HG03520 (cell line): ENCODE results near the gene SLC1A3.
"Not testable (repeated sequence)": the region's sequence is repeated elsewhere in the genome, so short reads cannot be mapped to it uniquely, and the experiment has no call there.

Experiments
- ATAC-seq: cut with Tn5 transposase; IDR thresholded peaks from one replicate; pipeline ENCODE4 v1.9.1; 2021; ENCODE audit warnings: mild to moderate bottlenecking, moderate library complexity; ENCODE audit not compliant: unreplicated experiment

The SLC1A3 gene

GRCh38 chr5:36606428-36607113 is at the start of gene SLC1A3:
TSS of gene SLC1A3 (plus strand) at chr5:36606606. CDS start at chr5:36608424, 1,818 bp downstream.
- peak; percentile 85 for ATAC-seq

GRCh38 chr5:36558641-36559040 is 47.8 kb upstream of the SLC1A3 start:
- no peak for ATAC-seq

GRCh38 chr5:36561601-36562000 is 44.8 kb upstream of the SLC1A3 start:
- no peak for ATAC-seq

- ATAC-seq: no peak
Measured at GRCh38 chr5:36569491-36569890, 36.9 kb upstream of the SLC1A3 start.

- no peak for ATAC-seq
Measured at GRCh38 chr5:36570301-36571095, 35.9 kb upstream of the SLC1A3 start.

GRCh38 chr5:36571401-36572042 is 34.9 kb upstream of the SLC1A3 start:
- no peak for ATAC-seq

GRCh38 chr5:36573438-36573837 is 33.0 kb upstream of the SLC1A3 start:
- no peak for ATAC-seq

- ATAC-seq: no peak
Measured at GRCh38 chr5:36575361-36575781, 31.0 kb upstream of the SLC1A3 start.

GRCh38 chr5:36576721-36577120 is 29.7 kb upstream of the SLC1A3 start:
- no peak for ATAC-seq

- not testable (repeated sequence) for ATAC-seq
Measured at GRCh38 chr5:36579858-36580257, 26.5 kb upstream of the SLC1A3 start.

GRCh38 chr5:36581070-36581469 is 25.3 kb upstream of the SLC1A3 start:
- ATAC-seq: no peak

- no peak for ATAC-seq
Measured at GRCh38 chr5:36584009-36584875, 22.2 kb upstream of the SLC1A3 start.

- ATAC-seq: no peak
Measured at GRCh38 chr5:36585701-36586100, 20.7 kb upstream of the SLC1A3 start.

- no peak for ATAC-seq
Measured at GRCh38 chr5:36587354-36587753, 19.1 kb upstream of the SLC1A3 start.

- ATAC-seq: not testable (repeated sequence)
Measured at GRCh38 chr5:36589735-36590134, 16.7 kb upstream of the SLC1A3 start.

- ATAC-seq: no peak
Measured at GRCh38 chr5:36590513-36591286, 15.7 kb upstream of the SLC1A3 start.

- ATAC-seq: no peak
Measured at GRCh38 chr5:36593867-36594266, 12.5 kb upstream of the SLC1A3 start.

GRCh38 chr5:36596247-36596646 is 10.2 kb upstream of the SLC1A3 start:
- ATAC-seq: no peak

GRCh38 chr5:36596756-36597155 is 9.7 kb upstream of the SLC1A3 start:
- no peak for ATAC-seq

- ATAC-seq: no peak
Measured at GRCh38 chr5:36598045-36598444, 8.4 kb upstream of the SLC1A3 start.
